GM04504 (cell line): ENCODE measurements around the gene TGFBR3.
"Not testable (repeated sequence)": the region's sequence is repeated elsewhere in the genome, so short reads cannot be mapped to it uniquely, and the experiment has no call there.

Source experiments
- DNase-seq: peaks from one replicate; pipeline ENCODE4 v3.0.0-alpha.2; 2012; ENCODE audit warnings: low read depth

The TGFBR3 gene

DNA sequence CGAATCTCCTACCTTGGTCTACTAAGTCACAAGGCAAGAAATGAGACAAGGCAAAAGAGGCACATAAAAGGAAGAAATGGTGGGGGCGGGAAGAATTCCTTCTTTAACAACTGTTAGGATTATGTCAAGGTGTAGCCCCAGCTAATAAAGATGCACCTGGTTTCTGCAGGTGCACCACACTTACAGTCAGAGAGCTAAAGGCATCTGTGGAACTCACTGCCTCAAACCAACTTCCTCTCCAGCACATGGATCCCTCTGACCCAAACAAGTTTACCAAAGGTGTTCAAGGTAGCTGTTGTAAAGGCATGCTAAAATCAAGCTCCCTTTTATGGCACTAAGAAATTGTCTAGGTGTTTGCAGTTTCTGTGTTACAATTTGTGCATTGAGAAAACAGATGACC is 38.1 kb downstream of the TGFBR3 start:
- DNase-seq = no peak

DNA sequence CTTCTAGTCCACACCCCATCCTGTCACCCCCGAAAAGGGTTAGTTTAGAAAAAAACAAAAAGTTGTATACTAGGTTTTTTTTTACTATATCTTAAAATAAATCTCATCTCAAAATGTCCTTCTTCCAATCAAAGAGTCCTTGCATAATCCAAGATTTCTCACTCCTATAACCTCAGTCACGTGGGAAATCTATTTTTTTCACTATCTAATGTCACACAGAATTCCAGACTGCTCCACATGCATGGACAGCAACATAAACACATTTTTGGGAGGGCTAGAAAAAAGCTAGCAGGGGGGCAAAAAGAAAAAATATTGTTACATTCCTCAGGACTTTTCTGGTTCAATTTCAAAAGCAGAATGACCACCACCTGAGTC is 39.3 kb downstream of the TGFBR3 start:
- no peak for DNase-seq

DNA sequence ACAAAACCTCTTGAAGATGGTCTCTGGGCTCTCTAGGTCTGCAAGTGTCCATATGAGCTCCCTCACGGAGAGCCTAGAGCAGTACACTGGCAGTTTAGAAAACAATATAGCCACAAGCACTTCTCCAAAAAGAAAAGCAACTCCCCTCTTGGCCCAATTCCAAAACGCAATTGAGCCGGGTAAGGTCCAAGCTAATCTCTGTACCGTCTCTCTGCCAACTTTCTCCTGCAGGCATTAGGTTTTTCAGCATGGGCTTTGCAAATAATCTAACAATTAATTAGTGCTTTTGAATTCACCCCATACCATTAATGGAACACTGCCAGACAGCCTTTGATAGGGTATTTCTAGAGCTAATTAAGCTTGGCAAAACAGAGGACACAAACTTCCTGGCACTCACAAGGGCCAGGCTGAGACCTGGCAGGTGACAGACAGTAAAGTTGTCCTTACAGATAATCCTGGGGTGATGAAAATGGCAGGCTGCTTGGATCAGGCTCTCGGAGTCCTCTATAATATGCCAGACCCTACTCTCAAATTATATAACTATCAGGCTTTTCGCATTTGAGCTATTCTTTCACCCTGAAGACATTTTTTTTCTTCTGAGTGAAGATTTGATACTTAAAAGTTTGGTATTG is 39.8 kb downstream of the TGFBR3 start:
- no peak for DNase-seq

DNA sequence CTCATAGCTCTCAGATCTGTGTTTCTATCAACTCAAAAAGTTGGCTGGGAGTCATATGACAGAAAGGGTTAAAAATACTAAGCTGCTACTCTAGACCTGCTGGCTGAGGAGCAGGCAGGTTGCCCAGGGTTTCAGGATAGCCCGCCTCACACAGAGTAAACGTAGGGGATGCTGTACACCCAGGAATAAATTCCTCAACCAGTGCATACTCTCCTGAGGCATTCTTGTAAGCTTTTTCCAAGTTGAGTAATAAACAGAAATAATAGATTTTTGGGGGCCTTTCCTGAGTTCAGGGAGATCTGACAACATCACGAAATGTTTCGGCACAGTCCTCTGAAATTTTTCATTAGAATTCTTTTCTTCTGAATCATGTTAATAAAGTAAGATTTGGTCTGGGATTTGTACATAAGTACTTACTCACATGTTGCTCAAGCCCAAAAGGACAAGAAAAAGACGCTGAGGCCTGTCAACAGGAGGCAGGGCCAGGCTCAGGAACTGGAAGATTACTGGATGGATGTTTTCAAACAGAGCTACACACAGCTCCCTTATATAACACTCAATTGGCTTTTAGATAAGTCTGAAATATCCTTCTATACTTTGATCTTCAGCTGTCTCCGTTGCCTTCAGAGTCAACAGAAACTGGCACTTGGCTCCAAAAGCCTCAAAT is 41.0 kb downstream of the TGFBR3 start:
- DNase-seq = peak; percentile 95

DNA sequence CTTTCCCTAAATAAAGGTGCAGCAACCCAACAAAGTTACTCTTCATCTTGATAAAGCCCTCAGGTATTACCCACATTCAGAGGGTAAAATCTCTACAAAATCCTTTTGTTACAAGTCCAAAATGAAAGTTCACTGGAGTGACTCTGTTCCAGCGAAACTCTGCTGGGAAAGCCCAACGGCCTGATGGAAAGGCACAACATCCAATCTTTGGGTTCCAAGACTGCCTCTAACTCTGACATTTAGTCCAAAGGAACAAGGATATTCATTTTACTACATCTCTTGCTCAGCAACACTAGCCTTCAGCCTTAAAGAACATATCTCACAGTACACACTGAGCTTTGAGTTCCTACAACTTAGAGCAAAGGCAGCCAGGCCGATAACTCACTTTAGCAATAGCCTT is 42.1 kb downstream of the TGFBR3 start:
- no peak for DNase-seq

DNA sequence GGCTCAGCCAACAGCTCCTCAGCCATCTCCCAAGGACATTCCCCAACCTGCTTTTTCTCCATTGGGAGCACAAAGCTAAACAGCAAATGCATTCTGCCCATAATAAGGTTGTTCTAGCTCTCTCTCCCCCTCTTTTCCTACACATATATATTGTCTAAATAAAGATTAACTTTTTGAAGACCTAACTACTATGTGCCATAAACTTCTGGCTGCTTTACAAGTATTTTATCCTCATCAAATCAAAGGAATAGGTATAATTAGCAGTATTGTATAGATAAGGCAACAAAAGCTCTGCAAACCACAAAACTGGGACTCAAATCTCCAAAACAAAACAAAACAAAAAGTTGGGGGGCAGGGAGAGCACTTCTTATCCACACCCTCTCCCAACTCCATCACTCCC is 43.4 kb downstream of the TGFBR3 start:
- no peak for DNase-seq

DNA sequence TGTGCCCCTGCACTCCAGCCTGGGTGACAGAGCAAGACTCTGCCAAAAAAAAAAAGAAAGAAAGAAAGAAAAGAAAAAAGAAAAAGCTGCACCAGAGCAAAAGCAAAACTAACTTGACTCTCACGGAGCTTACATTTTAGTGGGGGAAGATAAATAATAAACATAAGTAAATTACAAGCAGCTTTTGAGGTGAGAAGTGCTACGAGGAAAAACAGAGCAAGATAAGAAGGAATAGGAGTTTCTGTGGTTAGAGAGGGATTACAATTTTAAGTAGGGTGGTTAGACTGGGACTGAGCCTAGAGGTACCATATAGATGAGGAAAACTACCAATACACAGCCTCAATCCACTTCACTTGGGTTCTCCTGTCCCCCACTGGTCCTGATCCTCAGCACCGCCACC is 43.9 kb downstream of the TGFBR3 start:
- no peak for DNase-seq

DNA sequence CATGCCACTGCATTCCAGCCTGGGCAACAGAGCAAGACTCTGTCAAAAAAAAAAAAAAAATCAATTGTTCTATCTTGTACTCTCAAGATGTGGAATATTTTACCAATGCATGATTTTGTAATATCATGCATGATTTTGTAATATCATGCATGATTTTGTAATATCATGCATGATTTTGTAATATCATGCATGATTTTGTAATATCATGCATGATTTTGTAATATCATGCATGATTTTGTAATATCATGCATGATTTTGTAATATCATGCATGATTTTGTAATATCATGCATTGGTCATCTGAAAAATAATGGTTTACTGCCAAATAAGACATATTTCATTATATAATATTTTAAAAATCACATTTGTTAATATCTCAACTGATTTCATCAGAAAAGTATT is 45.7 kb downstream of the TGFBR3 start:
- not testable (repeated sequence) for DNase-seq

DNA sequence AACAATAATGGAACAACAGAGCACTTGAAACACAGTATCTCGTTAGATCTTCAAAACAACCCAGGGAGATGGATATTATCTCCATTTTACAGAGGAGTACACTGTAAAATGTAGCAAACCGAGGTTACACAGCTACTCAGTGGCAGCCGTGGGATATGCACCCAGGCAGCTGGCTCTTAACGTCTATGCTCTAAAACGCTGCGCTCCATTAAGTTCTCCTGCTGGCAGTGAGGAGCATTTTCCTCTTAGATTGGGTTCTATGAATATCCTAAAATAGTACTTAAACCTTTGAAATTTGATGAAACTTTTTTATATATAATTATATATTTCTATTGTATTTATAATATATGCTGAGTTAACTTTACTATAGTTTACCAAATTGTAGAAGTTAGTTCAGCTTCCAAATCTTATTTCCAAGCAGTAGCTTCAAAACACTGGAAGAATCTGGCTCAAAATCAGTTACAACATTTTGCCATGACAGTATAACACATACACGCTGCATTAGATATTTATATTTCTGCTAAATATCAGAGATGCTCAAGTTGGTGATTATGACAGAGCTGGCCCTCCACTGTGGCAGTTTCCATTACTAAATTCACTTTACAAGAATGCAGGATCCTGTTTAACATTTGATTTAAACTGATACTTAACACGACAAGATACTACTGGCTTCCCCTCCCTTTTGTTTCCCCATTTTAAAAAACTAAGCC is 49.5 kb downstream of the TGFBR3 start:
- DNase-seq = no peak

DNA sequence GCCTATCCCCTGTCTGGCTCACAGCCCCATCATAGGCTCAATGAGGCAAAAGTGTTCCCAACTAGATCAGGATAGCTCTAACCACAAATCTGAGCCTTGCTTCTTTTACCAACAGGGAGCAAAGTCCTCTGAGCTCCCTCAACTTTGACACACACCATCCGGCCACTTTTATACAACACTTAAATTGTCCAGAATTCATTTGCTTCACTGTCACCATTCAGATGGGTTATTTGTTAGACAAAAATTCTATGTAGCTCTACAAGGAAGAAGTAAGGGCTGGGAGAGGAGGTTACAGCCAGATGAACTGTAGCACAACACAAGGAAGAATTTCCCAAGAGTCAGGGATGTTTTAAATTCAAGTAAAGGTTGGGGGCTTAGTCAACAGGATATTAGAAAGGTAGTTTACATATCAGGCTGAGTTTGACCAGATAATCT is 50.8 kb downstream of the TGFBR3 start:
- no peak for DNase-seq

DNA sequence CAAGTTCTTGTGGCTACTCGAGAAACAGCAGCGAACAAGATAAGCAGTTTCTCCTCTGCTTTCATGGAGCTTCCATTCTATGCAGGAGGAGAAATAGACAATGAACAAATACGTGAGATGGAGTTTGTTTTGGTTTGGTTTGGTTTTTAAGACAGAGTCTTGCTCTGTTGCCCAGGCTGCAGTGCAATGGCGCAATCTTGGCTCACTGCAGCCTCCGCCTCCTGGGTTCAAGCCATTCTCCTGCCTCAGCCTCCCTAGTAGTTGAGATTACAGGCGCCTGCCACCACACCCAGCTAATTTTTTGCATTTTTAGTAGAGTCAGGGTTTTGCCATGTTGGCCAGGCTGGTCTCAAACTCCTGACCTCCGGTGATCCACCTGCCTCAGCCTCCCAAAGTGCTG is 51.4 kb downstream of the TGFBR3 start:
- DNase-seq = not testable (repeated sequence)

DNA sequence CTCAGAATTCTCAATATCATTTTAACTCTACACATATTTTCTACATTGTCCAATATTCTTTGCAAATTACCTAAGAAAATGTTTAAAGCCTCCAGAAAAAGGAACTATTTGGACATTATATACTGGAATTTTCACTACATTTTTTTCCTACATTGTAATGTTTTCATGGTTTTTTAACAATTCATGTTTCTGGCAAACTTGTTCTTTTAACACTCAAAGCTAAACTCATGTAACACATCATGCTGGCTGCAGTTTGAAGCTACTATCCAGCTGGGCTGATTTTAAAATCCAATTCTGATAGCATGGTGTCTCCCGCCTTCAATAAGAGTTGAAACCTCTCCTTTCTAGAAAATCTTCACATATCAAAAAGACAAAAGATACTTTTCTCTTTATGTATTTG is 52.0 kb downstream of the TGFBR3 start:
- no peak for DNase-seq

DNA sequence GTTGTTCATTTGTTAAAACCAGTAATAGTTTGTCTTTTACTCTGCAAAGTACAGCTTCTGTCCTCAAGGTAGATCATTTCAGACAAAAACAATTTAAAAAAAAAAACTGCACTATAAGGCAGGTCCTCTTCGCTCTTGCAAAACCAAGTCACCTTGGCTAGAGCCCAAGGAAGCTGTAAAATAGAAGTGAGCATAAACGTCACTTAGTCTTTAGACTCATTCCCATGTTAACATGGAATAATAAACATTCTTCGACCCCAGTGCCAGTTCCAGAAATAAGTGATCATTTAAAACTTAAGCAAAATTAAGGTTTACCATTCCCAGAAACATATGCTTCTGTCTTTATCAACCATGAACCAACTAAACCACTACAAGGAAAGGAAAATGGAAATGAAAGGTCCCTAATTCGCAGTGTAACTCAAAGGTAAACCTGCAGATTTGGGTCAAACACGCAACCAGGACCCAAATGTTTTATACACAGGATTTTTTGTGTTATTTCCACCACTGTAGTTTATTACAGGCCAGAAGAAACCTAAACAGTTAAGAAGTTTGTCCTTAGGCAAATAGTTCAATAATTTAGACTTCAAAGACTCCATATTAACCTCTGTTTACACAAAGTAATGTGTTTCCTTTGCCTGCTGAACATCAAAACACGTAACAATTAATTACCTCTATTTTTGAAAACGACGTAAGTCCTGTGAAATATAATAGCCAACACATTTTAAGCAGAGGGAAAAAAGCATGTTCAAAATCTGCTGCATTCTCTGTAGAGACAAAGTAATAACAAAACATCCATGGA is 54.6 kb downstream of the TGFBR3 start:
- no peak for DNase-seq

DNA sequence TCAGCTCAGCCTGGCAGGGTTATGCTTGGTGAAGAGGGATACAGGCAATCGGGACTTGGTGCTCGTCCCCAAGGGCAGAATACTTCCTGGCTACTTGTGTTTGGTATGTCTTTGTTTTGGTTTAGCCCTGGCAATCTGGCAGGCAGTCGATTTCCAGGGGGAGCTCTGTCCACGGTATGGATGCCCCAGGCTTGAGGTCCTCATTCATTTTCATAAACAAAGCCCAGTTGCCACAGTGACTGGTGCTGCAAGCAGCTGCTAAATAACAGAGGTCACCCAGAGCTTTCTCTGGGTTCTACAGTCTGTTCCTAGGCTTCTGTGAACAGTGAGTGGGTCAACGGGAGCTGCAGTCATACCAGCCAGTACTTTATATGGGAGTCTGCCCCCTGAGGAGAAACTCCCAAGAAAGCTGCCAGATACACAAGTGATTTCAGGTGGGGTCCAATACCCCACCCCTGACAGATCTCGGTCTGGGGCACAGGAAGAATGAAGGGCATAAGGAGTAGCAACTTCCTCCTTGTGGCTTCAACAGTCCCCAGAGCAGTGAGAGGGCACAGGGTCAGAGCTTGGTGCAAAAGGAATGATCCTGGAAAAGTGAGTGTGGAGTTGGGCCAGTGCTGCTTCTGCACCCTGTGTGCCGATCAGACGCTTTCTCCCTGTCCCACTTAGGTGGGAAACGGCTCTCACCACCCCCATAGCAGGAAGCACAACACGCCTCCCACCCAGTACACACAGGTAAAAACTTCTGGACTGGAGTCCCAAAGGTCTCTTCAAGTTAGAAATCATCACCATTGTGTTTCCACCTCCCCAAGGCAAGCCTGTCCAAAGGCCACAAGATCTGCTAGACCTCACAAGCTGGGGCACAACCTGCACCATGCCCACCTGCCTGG is 55.5 kb downstream of the TGFBR3 start:
- peak; percentile 85 for DNase-seq

DNA sequence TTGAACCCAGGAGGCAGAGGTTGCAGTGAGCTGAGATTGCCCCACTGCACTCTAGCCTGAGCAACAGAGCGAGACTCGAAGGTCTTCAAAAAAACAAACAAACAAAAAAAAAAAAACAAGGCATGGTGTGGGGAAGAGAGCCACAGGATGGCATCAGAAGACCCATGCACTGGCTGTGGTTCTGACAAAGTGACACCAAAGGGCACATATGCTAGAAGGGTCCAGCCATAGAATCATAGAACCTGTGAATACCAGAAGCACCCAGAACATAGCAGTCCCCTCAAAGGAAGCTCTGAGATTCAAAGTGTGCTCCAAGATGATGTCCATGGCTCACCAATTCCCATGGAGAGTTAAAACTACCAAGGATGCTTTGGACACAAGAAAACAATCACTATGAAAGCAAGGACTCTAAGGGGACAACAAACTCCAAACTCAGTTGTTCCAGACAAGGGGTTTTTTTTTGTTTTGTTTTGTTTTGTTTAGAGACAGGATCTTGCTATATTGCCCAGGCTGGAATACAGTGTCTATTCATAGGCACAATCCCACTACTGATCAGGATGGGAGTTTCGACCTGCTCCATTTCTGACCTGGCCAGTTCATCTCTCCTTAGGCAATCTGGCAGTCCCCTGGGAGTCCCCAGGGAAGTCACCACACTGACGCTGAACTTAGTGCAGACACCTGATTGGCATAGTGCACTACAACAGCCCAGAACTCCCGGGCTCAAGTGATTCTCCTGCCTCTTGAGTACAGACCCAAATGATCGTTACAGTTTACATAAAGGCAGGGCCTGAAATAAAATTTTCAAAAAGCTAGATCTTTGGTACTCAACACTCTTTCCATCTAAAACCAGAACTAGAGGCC is 56.4 kb downstream of the TGFBR3 start:
- DNase-seq = no peak

DNA sequence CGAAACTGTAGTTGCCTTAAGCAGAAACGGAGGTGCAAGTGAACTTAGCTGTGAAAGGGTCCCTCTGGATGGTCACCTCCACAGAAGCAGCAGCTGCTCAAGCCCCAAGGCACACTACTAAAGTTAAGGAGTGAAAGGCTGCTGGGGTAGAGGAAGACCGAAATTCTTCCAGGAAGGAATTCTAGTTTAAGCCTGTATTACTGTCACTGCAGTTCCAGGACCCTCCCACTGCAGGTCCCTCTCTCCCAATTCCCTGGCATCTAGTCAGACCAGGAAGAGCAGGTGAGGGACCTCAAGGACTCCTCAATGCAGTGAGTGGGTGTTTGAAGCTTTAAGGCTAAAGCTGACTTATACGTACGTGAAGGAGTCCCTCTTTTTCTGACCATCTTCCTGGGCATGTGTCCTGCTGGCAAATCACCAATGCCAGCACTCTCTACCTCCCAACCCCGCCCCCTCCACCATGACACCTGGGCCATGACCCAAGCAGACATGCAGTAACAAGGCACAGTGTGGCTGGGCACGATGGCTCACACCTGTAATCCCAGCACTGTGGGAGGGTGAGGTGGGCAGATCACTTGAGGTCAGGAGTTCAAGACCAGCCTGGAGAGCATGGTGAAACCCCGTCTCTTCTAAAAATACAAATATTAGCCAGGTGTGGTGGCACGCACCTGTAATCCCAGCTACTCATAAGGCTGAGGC is 57.2 kb downstream of the TGFBR3 start:
- no peak for DNase-seq

DNA sequence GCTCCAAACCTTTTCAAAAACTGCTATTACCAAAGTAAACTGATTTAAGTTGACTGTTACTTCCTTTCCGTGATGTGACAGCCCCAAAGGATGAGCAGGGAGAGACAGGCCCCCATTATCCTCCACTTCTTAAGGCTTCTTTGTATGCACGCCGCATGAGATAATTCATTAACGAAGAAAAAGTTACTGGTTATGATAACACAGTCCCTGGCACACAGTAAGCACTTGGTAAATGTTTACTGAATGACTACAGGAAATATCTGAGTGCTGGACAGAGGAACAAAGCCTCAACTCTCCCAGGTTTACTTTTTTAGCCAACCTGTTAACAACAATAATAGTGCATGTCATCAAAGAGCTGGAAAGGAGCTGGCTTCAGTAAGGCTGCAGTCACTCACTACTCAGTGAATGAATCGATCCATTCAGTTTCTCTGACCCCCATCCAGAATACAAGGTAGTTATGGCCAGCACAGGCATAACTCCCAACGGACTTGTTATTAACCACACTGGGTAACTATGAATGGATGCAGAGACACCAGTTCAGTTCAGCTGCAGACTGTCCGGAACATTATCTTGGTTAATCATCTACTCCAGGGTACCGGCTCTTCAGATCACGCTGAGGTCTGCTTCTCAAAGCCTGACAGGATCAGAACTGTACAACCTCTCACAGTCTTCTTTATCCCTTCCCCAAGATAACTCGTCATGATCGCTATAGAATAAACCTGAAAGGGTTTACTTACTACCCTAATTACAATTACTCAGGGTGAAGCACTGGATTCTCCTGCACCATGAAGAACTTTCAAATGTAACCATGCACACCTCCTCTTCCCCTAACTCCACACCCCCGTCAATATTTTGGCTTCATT is 58.3 kb downstream of the TGFBR3 start:
- no peak for DNase-seq

DNA sequence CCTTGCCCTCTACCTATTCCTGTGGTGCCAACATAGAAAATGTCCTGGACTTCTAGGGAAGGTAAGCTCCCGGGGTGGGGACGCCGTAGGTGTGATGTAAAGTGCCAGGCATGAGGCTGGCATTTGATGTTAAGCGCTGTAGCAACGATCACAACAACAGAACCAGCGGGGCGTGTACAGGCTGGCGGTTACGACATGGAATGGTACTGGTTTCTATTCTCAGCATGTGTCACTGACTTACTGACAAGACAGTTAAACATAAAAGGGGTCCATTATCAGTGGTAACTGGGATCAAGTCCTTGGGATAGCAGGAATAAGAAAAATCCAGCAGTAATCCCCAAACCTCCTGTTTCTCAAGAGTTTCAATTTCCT is 58.9 kb downstream of the TGFBR3 start:
- DNase-seq = no peak

DNA sequence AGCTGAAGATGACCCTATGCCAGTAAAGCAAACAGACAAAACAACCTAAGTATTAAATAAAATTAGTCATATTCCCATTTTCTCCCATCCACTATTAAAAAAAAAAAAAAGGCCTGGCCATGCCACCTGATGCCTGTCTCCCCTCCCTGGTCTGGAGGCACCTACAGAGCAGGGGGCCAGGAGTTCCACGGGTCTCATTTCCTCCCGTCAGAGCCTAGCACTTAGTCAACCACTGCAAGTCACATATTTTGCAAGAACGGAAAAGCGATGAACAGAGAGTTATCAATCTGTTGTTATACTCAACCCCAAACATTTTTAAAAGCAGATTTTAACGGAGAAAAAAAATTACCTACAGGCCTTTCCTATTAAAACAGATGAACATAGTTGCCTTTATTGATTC is 59.3 kb downstream of the TGFBR3 start:
- no peak for DNase-seq
